Kidney epithelial cell (primary cell): ENCODE measurements around the gene TIMM10B. TPM values are rescaled to one million over a fixed set of nuclear protein-coding genes. Genes with fewer than 3 reads are reported as not detected.

Experiments
- DNase-seq: peaks from one replicate; pipeline ENCODE4 v3.0.0-alpha.2; 2010; ENCODE audit warnings: low read depth
- H3K27me3 ChIP-seq: 2 replicates; pipeline ENCODE4 v1.6.0; 2011; ENCODE audit warnings: low read length; ENCODE audit not compliant: control insufficient read depth, insufficient read depth
- H3K36me3 ChIP-seq: 2 replicates; pipeline ENCODE4 v1.5.1; 2011; ENCODE audit warnings: low read length; ENCODE audit not compliant: control insufficient read depth, insufficient read depth
- H3K4me3 ChIP-seq: 2 replicates; pipeline ENCODE4 v1.5.1; 2011; ENCODE audit warnings: low read depth, mild to moderate bottlenecking, control low read depth, low read length
- total RNA-seq: library from RNA; depleted of rRNA; stranded (reverse); fragments of >200 nt; gene quantifications from 2 replicates; pipeline ENCODE4 v1.2.3, GENCODE V29; 2015
- TF ChIP-seq, protein P1 (sequence below): IDR thresholded peaks from 2 replicates; pipeline ENCODE4 v1.5.1; 2011; ENCODE audit warnings: mild to moderate bottlenecking, moderate library complexity, low read length, control low read depth, inconsistent platforms; ENCODE audit not compliant: insufficient read depth, poor library complexity, severe bottlenecking

The TIMM10B gene
- total RNA-seq, 1 donor from 2014 or later, result 48.6 TPM

DNA sequence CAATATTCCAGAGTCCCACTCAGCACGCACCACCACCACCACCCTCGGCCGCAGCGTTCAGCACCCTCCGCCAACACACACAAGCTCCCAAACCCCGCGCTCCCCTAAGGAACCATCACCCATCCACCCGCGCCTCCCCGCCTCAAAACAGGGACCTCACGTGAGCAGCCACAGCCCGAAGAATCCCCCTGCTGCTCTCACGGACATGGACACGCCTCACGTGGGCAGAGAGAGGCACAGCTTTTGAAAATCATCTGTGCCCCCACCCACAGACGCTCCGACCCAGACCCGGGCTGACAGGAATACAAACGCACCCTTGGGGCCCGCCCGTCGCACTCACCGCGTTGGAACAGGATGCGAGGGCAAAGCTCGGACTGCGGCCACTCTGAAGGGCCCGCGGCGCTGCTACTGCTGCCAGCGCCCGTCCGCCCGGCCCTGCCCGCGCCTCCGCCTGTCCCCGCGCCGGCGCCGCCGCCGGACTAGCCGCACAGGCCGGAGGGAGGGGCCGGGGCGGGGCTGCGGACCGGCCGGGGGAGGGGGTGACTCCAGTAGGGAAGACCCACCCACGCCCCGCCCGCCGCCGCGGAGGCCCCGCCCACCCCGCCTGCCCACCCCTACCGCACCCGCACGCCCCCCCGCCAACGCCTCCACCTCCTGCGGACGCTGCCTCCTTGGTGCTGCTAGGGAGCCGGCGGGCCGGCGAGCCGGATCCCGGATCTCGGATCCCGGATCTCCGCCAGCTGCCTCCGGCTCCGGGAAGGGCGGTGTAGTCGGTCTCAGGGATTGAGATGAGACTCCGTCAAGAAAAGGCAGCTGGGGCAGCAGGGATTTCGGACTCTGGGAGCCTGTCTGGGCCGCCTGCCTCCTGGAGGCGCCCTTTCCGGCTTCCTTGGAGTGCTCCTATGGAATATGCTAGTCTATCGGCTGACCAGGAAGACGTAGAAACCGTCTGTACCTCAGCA, 7.6 kb upstream of the TIMM10B start, which contains the start of gene TRIM3:
TRIM3 (minus strand) TSS at position 491 of the 962 bp plus-strand sequence. CDS start 8,246 bp downstream, outside the sequence.
- peak; percentile 42 for DNase-seq
- peak within 1 kb of the TSS; percentile 75 for H3K4me3 ChIP-seq
- TF ChIP-seq, protein P1, sequence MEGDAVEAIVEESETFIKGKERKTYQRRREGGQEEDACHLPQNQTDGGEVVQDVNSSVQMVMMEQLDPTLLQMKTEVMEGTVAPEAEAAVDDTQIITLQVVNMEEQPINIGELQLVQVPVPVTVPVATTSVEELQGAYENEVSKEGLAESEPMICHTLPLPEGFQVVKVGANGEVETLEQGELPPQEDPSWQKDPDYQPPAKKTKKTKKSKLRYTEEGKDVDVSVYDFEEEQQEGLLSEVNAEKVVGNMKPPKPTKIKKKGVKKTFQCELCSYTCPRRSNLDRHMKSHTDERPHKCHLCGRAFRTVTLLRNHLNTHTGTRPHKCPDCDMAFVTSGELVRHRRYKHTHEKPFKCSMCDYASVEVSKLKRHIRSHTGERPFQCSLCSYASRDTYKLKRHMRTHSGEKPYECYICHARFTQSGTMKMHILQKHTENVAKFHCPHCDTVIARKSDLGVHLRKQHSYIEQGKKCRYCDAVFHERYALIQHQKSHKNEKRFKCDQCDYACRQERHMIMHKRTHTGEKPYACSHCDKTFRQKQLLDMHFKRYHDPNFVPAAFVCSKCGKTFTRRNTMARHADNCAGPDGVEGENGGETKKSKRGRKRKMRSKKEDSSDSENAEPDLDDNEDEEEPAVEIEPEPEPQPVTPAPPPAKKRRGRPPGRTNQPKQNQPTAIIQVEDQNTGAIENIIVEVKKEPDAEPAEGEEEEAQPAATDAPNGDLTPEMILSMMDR, result peak; percentile 49
- peaks cover 1% of the 10 kb centered on the region for H3K36me3 ChIP-seq
- H3K27me3 ChIP-seq, result no peaks in the 10 kb centered on the region

DNA sequence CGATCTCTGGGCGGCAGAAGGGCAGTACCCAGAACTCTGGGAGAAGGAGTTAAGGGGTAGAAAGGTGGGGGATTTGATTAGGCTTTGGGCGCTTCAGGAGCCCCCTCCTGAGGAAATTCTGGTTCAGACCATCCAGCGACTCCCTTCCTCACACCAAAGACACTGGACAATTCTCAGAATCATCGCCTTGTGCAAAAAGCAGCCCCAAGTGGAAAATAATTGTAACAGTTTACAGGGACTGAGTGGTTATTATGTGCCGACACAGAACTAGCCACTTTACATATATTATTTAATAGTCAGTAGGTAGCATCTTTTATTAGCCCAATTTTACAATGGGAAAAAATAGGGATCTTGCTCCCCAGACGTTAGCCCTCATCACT, 6.9 kb upstream of the TIMM10B start:
- Histone ChIP-seq H3K4me3 (peak overlapping the region; percentile 51), H3K36me3 (peaks cover 1% of the 10 kb centered on the region), H3K27me3 (no peaks in the 10 kb centered on the region)
- no peak for DNase-seq
- TF ChIP-seq, protein P1, result no peak

DNA sequence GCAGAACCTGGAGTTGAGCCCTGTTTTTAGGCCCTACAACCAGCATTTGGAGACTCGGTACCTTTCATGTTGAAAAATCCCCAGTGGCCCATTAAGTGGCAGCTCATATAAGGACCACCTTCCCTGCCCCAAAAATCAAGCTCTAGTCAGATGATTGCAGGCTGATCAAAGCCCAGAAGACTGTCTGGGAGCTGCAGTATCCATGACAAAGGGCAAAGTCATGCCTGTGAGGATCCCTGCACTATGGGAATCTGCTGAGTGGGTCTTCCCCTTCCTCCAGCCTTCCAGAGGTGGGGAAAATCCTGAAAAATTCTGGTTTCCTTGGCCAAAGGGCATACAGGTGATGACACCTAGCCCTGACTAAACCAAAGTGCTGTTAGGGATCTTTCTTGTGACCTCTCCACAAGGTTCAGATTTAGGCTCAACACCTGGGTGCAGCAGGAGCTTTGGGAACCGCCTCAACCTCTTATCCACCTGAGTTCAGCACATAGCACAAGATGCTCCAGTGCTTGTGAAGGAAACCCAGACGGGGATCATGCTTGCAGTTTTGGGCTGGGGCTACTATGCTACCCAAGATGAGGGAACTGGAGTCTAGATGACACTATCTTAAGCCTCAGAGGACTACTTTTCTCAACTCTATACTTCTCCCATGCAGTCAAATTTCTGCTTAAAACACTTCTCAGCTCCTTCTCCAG, 6.3 kb upstream of the TIMM10B start:
- no peak for DNase-seq
- TF ChIP-seq, protein P1, result no peak
- peaks cover 1% of the 10 kb centered on the region for H3K36me3 ChIP-seq
- no peak overlapping the region for H3K4me3 ChIP-seq
- H3K27me3 ChIP-seq, result no peaks in the 10 kb centered on the region

DNA sequence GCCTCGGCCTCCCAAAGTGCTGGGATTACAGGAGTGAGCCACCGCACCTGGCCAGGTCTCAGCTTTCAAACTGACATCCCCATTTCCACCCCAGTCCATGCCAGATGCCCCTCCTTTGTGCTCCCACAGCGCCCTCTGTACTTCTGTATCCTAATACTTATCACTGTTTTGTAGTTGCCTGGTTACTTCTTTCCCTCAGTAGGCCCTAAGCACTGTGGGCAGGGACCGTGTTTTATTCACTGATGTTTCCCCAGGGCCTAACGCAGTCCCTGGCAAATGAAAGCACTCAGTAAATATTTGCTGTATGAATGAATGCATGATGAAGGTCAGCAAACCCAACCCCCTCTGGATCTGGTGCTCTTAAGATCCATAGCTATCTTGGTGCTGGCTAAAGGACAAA, 5.4 kb upstream of the TIMM10B start:
- Histone ChIP-seq H3K36me3 (peaks cover 1% of the 10 kb centered on the region), H3K4me3 (no peak overlapping the region), H3K27me3 (no peaks in the 10 kb centered on the region)
- DNase-seq, result no peak
- TF ChIP-seq, protein P1, result no peak

DNA sequence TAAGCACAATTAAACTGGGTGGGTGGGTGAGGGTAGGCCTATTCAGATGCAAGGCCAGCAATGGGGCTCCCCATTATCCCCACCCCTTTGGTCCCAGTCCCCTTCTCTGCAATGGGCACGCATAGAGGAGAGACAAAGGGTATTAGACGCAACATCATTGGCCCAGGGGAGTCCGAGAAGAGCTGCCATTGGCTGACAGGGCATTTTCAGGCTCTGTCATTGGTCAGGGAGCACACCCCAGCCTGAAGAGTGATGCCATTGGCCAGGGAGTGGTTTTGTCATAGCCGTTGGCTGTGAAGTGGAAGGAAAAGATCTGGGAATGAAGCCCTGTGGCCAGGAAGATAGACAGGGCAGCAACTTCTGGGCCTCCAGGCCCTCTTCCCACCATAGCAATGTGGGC, 4.7 kb upstream of the TIMM10B start:
- no peak overlapping the region for H3K4me3 ChIP-seq
- TF ChIP-seq, protein P1, result no peak
- no peak for DNase-seq
- peaks cover 1% of the 10 kb centered on the region for H3K36me3 ChIP-seq
- H3K27me3 ChIP-seq, result no peaks in the 10 kb centered on the region
